Smooth muscle cell (in vitro differentiated cells): ENCODE data around the gene GUCA1A. TPM values are rescaled to one million over a fixed set of nuclear protein-coding genes. Genes with fewer than 3 reads are reported as not detected.

Source experiments
- DNase-seq: peaks from one replicate; lab custom pipeline; 2025; ENCODE audit not compliant: unreplicated experiment; lab: John Stamatoyannopoulos, UW
- H2AFZ ChIP-seq: fragments of 200-600 bp; sonication (generic); 2 replicates; pipeline ENCODE4 v1.6.0; 2016; ENCODE audit warnings: antibody characterized with exemption, low read depth, mild to moderate bottlenecking
- H3F3A ChIP-seq: fragments of 200-600 bp; sonication (generic); 2 replicates; pipeline ENCODE4 v1.6.0; 2017; ENCODE audit warnings: antibody characterized with exemption, low read depth
- H3K27ac ChIP-seq: fragments of 200-600 bp; sonication (generic); 2 replicates; pipeline ENCODE4 v1.5.1; 2016; ENCODE audit warnings: low read depth, mild to moderate bottlenecking
- H3K27me3 ChIP-seq: fragments of 200-600 bp; sonication (generic); 2 replicates; pipeline ENCODE4 v1.6.1; 2016; ENCODE audit warnings: low read depth, mild to moderate bottlenecking
- H3K36me3 ChIP-seq: fragments of 200-600 bp; sonication (generic); 2 replicates; pipeline ENCODE4 v1.5.1; 2016; ENCODE audit warnings: low read depth
- H3K4me1 ChIP-seq: fragments of 200-600 bp; sonication (generic); 2 replicates; pipeline ENCODE4 v1.5.1; 2016; ENCODE audit warnings: low read depth
- H3K4me2 ChIP-seq: fragments of 200-600 bp; sonication (generic); 2 replicates; pipeline ENCODE4 v1.6.0; 2016; ENCODE audit warnings: mild to moderate bottlenecking
- H3K4me3 ChIP-seq: fragments of 200-600 bp; sonication (generic); 2 replicates; pipeline ENCODE4 v1.5.1; 2016; ENCODE audit warnings: mild to moderate bottlenecking
- H3K79me2 ChIP-seq: fragments of 200-600 bp; sonication (generic); 2 replicates; pipeline ENCODE4 v1.6.0; 2016; ENCODE audit warnings: low read depth, mild to moderate bottlenecking
- H3K9ac ChIP-seq: fragments of 200-600 bp; sonication (generic); 2 replicates; pipeline ENCODE4 v1.6.0; 2016; ENCODE audit warnings: low read depth
- H3K9me3 ChIP-seq: fragments of 200-600 bp; sonication (generic); replicated peaks from 2 replicates; pipeline ENCODE4 v1.5.1; 2016; ENCODE audit warnings: low read depth
- H4K20me1 ChIP-seq: fragments of 200-600 bp; sonication (generic); 2 replicates; pipeline ENCODE4 v1.6.0; 2016; ENCODE audit warnings: low read depth
- WGBS: methylation state at CpG from one replicate; pipeline ENCODE4 v1.1.7; 2016; ENCODE audit warnings: low lambda C conversion rate; 5-methylcytosine and 5-hydroxymethylcytosine counted together
- polyA plus RNA-seq: library from polyadenylated mRNA; unstranded; fragments of >200 nt; fragmentation: Nextera tagmentation; extraction: Ambion mirVana; gene quantifications from 2 replicates; pipeline ENCODE4 v1.2.1, GENCODE V29; 2016
- total RNA-seq: library from RNA; depleted of rRNA; stranded (reverse); fragments of >200 nt; gene quantifications from 2 replicates; pipeline ENCODE4 v1.2.3, GENCODE V29; 2014
- TF ChIP-seq, protein P1 (sequence below): fragments of 200-600 bp; sonication (generic); IDR thresholded peaks from 2 replicates; pipeline ENCODE4 v1.5.1; 2017; ENCODE audit warnings: borderline replicate concordance, mild to moderate bottlenecking, antibody characterized with exemption; ENCODE audit not compliant: insufficient read depth, poor library complexity, severe bottlenecking

GUCA1A gene
- total RNA-seq (1.6 and 2.3 TPM in 2 replicates), polyA plus RNA-seq (3.9 and 7.2 TPM in 2 replicates)

GRCh38 chr6:42173101-42173500 lies at the start of gene GUCA1A:
GUCA1A (plus strand) TSS chr6:42173364; CDS start chr6:42173614, 250 bp downstream.
- no peaks in the 10 kb centered on the region for H3F3A ChIP-seq
- no peaks in the 10 kb centered on the region for H3K79me2 ChIP-seq
- H4K20me1 ChIP-seq: no peaks in the 10 kb centered on the region
- TF ChIP-seq, protein P1, sequence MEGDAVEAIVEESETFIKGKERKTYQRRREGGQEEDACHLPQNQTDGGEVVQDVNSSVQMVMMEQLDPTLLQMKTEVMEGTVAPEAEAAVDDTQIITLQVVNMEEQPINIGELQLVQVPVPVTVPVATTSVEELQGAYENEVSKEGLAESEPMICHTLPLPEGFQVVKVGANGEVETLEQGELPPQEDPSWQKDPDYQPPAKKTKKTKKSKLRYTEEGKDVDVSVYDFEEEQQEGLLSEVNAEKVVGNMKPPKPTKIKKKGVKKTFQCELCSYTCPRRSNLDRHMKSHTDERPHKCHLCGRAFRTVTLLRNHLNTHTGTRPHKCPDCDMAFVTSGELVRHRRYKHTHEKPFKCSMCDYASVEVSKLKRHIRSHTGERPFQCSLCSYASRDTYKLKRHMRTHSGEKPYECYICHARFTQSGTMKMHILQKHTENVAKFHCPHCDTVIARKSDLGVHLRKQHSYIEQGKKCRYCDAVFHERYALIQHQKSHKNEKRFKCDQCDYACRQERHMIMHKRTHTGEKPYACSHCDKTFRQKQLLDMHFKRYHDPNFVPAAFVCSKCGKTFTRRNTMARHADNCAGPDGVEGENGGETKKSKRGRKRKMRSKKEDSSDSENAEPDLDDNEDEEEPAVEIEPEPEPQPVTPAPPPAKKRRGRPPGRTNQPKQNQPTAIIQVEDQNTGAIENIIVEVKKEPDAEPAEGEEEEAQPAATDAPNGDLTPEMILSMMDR: no peak
- no peak within 1 kb of the TSS for H3K4me2 ChIP-seq
- no peaks in the 10 kb centered on the region for H3K36me3 ChIP-seq
- no peak within 1 kb of the TSS for H3K9ac ChIP-seq
- no peak within 1 kb of the TSS for H3K27ac ChIP-seq
- H3K4me1 ChIP-seq: no peaks in the 10 kb centered on the region
- H3K27me3 ChIP-seq: no peaks in the 10 kb centered on the region
- no peak within 1 kb of the TSS for H3K4me3 ChIP-seq
- no peak within 1 kb of the TSS for H2AFZ ChIP-seq
- no peaks in the 10 kb centered on the region for H3K9me3 ChIP-seq
- DNase-seq: no peak
- 88% methylated on average over 2 of the region's 2 CpGs for WGBS

DNA sequence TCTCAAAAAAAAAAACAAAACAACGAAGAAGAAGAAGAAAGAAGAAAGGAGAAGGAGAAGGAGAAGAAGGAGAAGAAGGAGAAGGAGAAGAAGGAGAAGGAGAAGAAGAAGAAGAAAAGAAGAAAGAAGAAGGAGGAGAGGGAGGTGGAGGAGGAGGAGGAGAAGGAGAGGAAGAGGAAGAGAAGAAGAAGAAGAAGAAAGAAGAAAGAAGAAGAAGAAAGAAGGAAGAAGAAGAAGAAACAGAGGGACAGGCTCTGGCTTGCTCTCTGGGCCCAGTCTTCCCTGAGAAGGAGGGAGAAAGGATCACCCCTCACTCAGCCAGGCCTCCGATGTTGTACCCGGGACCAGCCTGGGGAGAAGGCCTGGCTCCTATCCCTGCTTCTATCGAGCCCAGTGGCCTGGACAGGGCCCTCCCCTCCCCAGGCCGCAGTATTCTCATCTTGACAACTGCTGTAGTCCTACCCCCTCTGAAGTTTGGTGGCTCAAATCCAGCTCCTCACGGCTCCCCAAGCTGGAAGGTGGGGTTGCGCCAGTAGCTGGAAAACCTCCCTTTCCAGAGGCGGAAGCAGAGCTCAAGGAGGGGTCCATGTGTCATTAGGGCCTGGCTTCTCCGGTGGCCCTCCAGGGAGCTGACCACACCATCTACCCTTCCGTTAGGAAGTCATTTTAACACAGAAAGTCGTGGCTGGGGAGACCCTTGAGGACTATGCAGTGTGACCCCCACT lies 49.6 kb upstream of the GUCA1A start:
- no peak overlapping the region for H2AFZ ChIP-seq
- DNase-seq: no peak
- no peaks in the 10 kb centered on the region for H3K27me3 ChIP-seq
- H3K9ac ChIP-seq: no peak overlapping the region
- no peak overlapping the region for H3K4me2 ChIP-seq
- H3F3A ChIP-seq: no peaks in the 10 kb centered on the region
- H3K36me3 ChIP-seq: no peaks in the 10 kb centered on the region
- H3K79me2 ChIP-seq: no peaks in the 10 kb centered on the region
- H3K4me3 ChIP-seq: no peak overlapping the region
- H3K27ac ChIP-seq: peak overlapping the region; percentile 59
- 86% methylated on average over 11 of the region's 11 CpGs for WGBS
- H3K4me1 ChIP-seq: no peaks in the 10 kb centered on the region
- no peaks in the 10 kb centered on the region for H3K9me3 ChIP-seq
- TF ChIP-seq, protein P1: no peak
- no peaks in the 10 kb centered on the region for H4K20me1 ChIP-seq

DNA sequence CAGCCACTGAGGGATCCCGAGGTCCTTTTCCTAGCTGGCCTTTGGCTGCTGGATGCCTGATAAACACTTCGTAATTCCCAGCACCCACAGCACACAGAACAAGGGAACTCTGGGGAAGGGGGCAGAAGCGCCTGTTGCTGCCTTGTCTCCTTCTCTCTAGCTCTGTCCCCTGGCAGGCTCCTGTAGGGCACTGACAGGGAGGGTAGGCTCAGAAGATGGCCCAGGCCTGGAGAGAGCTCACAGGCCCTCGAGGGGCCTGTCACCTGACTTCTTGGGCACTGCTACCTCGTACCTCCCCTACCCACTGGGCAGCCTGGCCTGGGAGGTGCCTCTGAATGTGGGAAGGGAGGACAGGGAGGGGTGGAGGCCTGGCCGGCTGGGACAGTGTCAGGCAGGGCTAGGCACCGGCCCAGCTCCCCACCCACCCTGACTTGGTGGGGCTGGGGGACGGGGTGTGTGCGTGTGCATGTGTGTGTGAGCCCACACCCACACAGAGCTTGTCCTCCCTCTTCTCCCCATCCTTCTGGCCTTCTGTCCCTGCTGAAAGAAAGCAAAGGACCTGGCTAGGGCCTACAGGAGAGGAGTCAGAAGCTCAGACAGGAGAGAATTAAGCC lies 48.8 kb upstream of the GUCA1A start:
- Histone ChIP-seq H3K27ac (no peak overlapping the region), H3K9ac (no peak overlapping the region), H3K36me3 (no peaks in the 10 kb centered on the region), H3K4me3 (no peak overlapping the region), H3F3A (no peaks in the 10 kb centered on the region), H3K79me2 (no peaks in the 10 kb centered on the region), H3K4me2 (no peak overlapping the region), H2AFZ (no peak overlapping the region), H3K27me3 (no peaks in the 10 kb centered on the region), H3K9me3 (no peaks in the 10 kb centered on the region), H4K20me1 (no peaks in the 10 kb centered on the region), H3K4me1 (no peaks in the 10 kb centered on the region)
- WGBS: 76% methylated on average over 8 of the region's 9 CpGs
- no peak for DNase-seq
- TF ChIP-seq, protein P1: no peak

GRCh38 chr6:42125231-42125630 lies 47.9 kb upstream of the GUCA1A start:
- no peak overlapping the region for H3K9ac ChIP-seq
- no peaks in the 10 kb centered on the region for H3K79me2 ChIP-seq
- H3K27ac ChIP-seq: no peak overlapping the region
- WGBS: 83% methylated on average over 14 of the region's 14 CpGs
- no peak overlapping the region for H3K4me2 ChIP-seq
- no peaks in the 10 kb centered on the region for H3K4me1 ChIP-seq
- H3K36me3 ChIP-seq: no peaks in the 10 kb centered on the region
- H2AFZ ChIP-seq: no peak overlapping the region
- H3K4me3 ChIP-seq: no peak overlapping the region
- no peaks in the 10 kb centered on the region for H3F3A ChIP-seq
- no peaks in the 10 kb centered on the region for H3K27me3 ChIP-seq
- no peak for DNase-seq
- no peaks in the 10 kb centered on the region for H4K20me1 ChIP-seq
- no peaks in the 10 kb centered on the region for H3K9me3 ChIP-seq
- TF ChIP-seq, protein P1: no peak
